Activated T-cell treated with anti-CD3 and anti-CD28 coated beads, Interleukin-2, amount 50 U/mL, for 72 hours (primary cell): ENCODE measurements around the gene LRRN3. TPM values are rescaled to one million over a fixed set of nuclear protein-coding genes. Genes with fewer than 3 reads are reported as not detected.
"Not testable (repeated sequence)": the region's sequence is repeated elsewhere in the genome, so short reads cannot be mapped to it uniquely, and the experiment has no call there.

ENCODE experiments used
- ATAC-seq, 2 donors: fragments of 150-1000 bp; cut with Tn5 transposase; replicated peaks in 1 of 2; 2 replicates each; pipeline ENCODE4 v1.10.0; 2021; ENCODE audit warnings: moderate library complexity in 2 of 2, mild to moderate bottlenecking in 1 of 2
- DNase-seq, 2 donors: peaks; one replicate each; pipeline ENCODE4 v3.0.0; 2021 to 2022; ENCODE audit warnings: mixed read lengths in 1 of 2
- H3K27ac Mint-ChIP-seq: one replicate; pipeline ENCODE4 v1.8.0; 2022; ENCODE audit warnings: mild to moderate bottlenecking, moderate library complexity, mixed read lengths
- H3K27me3 Mint-ChIP-seq: one replicate; pipeline ENCODE4 v1.8.0; 2022; ENCODE audit warnings: low read depth, mixed read lengths
- H3K36me3 Mint-ChIP-seq, 2 donors: one replicate each; pipeline ENCODE4 v1.8.0; 2022; ENCODE audit warnings: mixed read lengths in 2 of 2, mild to moderate bottlenecking in 1 of 2; ENCODE audit not compliant: insufficient read depth in 2 of 2
- H3K4me1 Mint-ChIP-seq: one replicate; pipeline ENCODE4 v1.8.0; 2022; ENCODE audit warnings: low read depth, mixed read lengths
- H3K4me3 Mint-ChIP-seq, 2 donors: one replicate each; pipeline ENCODE4 v1.8.0; 2022; ENCODE audit warnings: mild to moderate bottlenecking in 2 of 2, mixed read lengths in 2 of 2, moderate library complexity in 2 of 2
- H3K9me3 Mint-ChIP-seq, 2 donors: one replicate each; pipeline ENCODE4 v1.8.0; 2022; ENCODE audit warnings: mixed read lengths in 2 of 2
- total RNA-seq, 2 donors: library from RNA; stranded (reverse); gene quantifications; one replicate each; pipeline ENCODE4 v1.2.3, GENCODE V29; 2022

The LRRN3 gene
- total RNA-seq, 2 donors from 2014 or later: 15.3 to 24.0 TPM

- H3K27ac Mint-ChIP-seq: no peak overlapping the region
- H3K4me3 Mint-ChIP-seq: no peak overlapping the region
- peaks cover 20 to 32% of the 10 kb centered on the region in 2 donors for H3K36me3 Mint-ChIP-seq
- DNase-seq: no peak
- H3K27me3 Mint-ChIP-seq: no peaks in the 10 kb centered on the region
- peaks cover 13 to 21% of the 10 kb centered on the region in 2 donors for H3K9me3 Mint-ChIP-seq
- peaks cover 10% of the 10 kb centered on the region for H3K4me1 Mint-ChIP-seq
- ATAC-seq: no peak
Measured at GRCh38 chr7:111063166-111063565, 27.8 kb upstream of the LRRN3 start.

DNA sequence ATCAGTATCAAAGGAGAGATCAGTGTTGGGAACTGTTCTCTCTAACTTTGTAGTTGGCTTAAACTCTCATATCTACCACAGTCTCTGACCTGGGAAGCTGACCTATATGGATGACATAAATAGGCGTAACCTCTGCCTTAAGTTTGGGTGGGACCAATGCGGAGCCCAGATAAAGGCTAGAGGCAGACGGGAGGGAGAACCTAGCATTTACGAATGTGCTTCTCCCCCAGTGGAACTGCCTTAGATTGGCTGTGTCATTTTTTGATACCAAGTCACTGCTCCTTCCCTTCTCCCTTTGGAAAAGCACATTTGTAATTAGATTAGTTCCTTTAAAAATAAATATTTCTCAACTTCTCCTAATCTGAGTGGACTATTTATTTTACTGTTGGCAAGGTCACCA is 23.7 kb upstream of the LRRN3 start:
- H3K36me3 Mint-ChIP-seq: peaks cover 14 to 23% of the 10 kb centered on the region in 2 donors
- H3K9me3 Mint-ChIP-seq: peaks cover 8 to 15% of the 10 kb centered on the region in 2 donors
- peaks cover 32% of the 10 kb centered on the region for H3K4me1 Mint-ChIP-seq
- no peak overlapping the region for H3K4me3 Mint-ChIP-seq
- no peak for ATAC-seq
- no peak for DNase-seq
- no peaks in the 10 kb centered on the region for H3K27me3 Mint-ChIP-seq
- H3K27ac Mint-ChIP-seq: no peak overlapping the region

- DNase-seq (no peak), ATAC-seq (no peak)
- H3K4me1 Mint-ChIP-seq: peaks cover 37% of the 10 kb centered on the region
- H3K27ac Mint-ChIP-seq: no peak overlapping the region
- peaks cover 10 to 20% of the 10 kb centered on the region in 2 donors for H3K36me3 Mint-ChIP-seq
- H3K4me3 Mint-ChIP-seq: no peak overlapping the region
- H3K9me3 Mint-ChIP-seq: peaks cover 8 to 11% of the 10 kb centered on the region in 2 donors
- H3K27me3 Mint-ChIP-seq: no peaks in the 10 kb centered on the region
Measured at GRCh38 chr7:111067682-111068081, 23.2 kb upstream of the LRRN3 start.

DNA sequence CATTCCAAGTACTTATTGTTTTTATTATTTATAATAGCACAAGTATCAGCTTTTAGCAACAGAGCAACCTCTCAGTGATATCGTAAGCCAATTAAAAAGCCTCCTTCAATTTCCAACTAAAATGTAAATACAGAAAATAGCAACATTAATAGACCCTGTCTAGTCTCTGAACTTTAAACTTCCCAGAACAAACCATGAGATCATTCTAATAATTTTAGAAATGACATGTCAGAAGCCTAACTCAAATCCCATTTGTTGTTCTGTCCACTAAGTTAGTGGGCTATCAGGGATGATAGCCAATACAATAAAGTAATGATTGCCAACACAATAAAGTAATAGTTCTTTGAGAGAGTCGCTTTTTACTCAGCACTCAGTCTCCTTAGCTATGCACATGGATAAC is 22.3 kb upstream of the LRRN3 start:
- Mint-ChIP-seq H3K27me3 (no peaks in the 10 kb centered on the region), H3K4me3 (no peak overlapping the region), H3K9me3 (peaks cover 6 to 7% of the 10 kb centered on the region in 2 donors), H3K4me1 (peaks cover 46% of the 10 kb centered on the region), H3K36me3 (peaks cover 7 to 11% of the 10 kb centered on the region in 2 donors), H3K27ac (no peak overlapping the region)
- ATAC-seq (no peak), DNase-seq (no peak)

DNA sequence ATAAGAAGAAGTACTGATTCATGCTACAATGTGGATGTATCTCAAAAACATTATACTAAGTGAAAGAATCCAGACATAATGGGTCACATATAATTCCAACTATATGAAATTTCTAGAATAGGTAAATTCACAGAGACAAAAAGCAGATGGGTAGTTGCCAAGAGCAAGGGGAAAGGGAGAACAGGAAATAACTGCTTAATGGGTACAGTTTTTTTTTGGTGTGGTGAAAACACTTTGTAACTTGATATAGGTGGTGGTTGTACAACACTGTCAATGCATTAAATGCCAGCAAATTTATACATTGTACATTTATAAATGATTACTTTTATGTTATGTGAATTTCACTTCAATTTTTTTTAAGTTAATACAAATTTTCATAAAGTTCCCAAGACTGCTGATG is 19.4 kb upstream of the LRRN3 start:
- peaks cover 0 to 1% of the 10 kb centered on the region in 2 donors for H3K9me3 Mint-ChIP-seq
- H3K27me3 Mint-ChIP-seq: no peaks in the 10 kb centered on the region
- peaks cover 74% of the 10 kb centered on the region for H3K4me1 Mint-ChIP-seq

DNA sequence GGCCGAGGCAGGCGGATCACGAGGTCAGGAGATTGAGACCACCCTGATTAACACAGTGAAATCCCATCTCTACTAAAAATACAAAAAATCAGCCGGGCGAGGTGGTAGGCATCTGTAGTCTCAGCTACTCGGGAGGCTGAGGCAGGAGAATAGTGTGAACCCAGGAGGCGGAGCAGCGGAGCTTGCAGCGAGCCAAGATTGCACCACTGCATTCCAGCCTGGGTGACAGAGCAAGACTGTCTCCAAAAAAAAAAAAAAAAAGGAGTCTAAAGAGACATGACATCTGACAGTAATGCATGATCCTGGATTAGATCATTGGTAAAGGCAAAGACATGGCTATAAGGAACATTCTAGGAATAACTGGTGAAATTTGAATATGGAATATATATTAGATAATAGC is 18.3 kb upstream of the LRRN3 start:
- DNase-seq, H3K4me3 Mint-ChIP-seq, H3K27me3 Mint-ChIP-seq, H3K9me3 Mint-ChIP-seq, ATAC-seq, H3K27ac Mint-ChIP-seq, H3K36me3 Mint-ChIP-seq: not testable (repeated sequence)
- peaks cover 80% of the 10 kb centered on the region for H3K4me1 Mint-ChIP-seq

More for the DNA sequence above, 19.4 kb upstream of the LRRN3 start:
- ATAC-seq (no peak), DNase-seq (no peak)
- Mint-ChIP-seq H3K27ac (peak overlapping the region; percentile 23), H3K36me3 (no peaks in the 10 kb centered on the region), H3K4me3 (no peak overlapping the region)

- no peaks in the 10 kb centered on the region for H3K36me3 Mint-ChIP-seq
- peaks cover 0 to 1% of the 10 kb centered on the region in 2 donors for H3K9me3 Mint-ChIP-seq
- no peak for DNase-seq
- no peaks in the 10 kb centered on the region for H3K27me3 Mint-ChIP-seq
- H3K4me3 Mint-ChIP-seq: peak overlapping the region; percentile 50 to 87
- peak; percentile 16 to 34 for ATAC-seq
- H3K27ac Mint-ChIP-seq: peak overlapping the region; percentile 60
- H3K4me1 Mint-ChIP-seq: peaks cover 80% of the 10 kb centered on the region
Measured at GRCh38 chr7:111074071-111074747, 16.7 kb upstream of the LRRN3 start.

GRCh38 chr7:111074748-111075146 is 16.2 kb upstream of the LRRN3 start:
- peaks cover 75% of the 10 kb centered on the region for H3K4me1 Mint-ChIP-seq
- DNase-seq (no peak), ATAC-seq (no peak)
- H3K9me3 Mint-ChIP-seq: peaks cover 0 to 1% of the 10 kb centered on the region in 2 donors
- H3K27ac Mint-ChIP-seq: peak overlapping the region; percentile 60
- peak overlapping the region; percentile 20 to 87 for H3K4me3 Mint-ChIP-seq
- no peaks in the 10 kb centered on the region for H3K27me3 Mint-ChIP-seq
- no peaks in the 10 kb centered on the region for H3K36me3 Mint-ChIP-seq

DNA sequence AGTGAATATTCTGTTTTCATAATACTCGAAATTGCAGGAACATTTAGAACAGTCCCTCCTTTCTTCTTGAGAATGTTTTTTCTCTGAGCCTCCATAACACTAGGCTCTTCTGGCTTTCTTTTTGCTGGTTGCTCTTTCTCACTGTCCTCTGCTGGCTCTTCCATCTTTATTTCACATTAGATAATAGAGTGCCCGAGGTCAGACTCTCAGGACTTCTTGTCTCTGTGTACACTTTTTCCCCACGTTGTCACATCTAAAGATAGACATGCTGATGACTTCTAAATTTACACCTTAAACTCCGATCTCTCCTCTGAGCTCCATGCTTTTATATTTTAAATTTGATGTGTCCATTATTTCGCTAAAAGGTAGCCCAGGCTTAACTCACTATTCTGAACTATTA is 15.4 kb upstream of the LRRN3 start:
- Mint-ChIP-seq H3K9me3 (peaks cover 0 to 1% of the 10 kb centered on the region in 2 donors), H3K27me3 (no peaks in the 10 kb centered on the region), H3K27ac (peak overlapping the region; percentile 92), H3K4me3 (peak overlapping the region; percentile 48 to 68), H3K36me3 (no peaks in the 10 kb centered on the region), H3K4me1 (peaks cover 69% of the 10 kb centered on the region)
- ATAC-seq: no peak
- DNase-seq: no peak

DNA sequence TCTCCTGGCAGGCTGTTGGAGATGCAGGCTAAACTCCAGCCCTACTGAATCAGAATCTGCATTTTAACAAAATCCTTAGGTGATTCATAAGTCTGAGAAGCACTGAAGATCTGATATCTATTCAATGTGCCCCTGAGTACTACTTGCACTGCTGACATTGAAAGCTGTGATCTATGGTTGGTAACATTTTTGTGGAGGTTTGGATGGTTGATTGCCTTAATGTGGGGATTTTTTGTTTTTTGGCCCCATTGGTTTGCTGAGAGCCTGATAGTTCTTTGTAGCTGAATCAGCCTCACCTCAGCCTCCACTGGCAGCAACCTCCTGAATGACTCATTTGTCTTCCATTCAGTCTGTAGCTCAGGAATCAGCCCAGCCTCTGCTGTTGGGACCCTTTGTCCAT is 14.7 kb upstream of the LRRN3 start:
- H3K4me3 Mint-ChIP-seq: peak overlapping the region; percentile 48 to 68
- ATAC-seq (peak; percentile 88 to 90), DNase-seq (peak; percentile 55 to 63)
- H3K27ac Mint-ChIP-seq: peak overlapping the region; percentile 92
- H3K27me3 Mint-ChIP-seq: no peaks in the 10 kb centered on the region
- peaks cover 71% of the 10 kb centered on the region for H3K4me1 Mint-ChIP-seq
- peaks cover 0 to 1% of the 10 kb centered on the region in 2 donors for H3K9me3 Mint-ChIP-seq
- no peaks in the 10 kb centered on the region for H3K36me3 Mint-ChIP-seq

- Mint-ChIP-seq H3K27ac (peak overlapping the region; percentile 92), H3K36me3 (no peaks in the 10 kb centered on the region), H3K4me1 (peaks cover 74% of the 10 kb centered on the region), H3K9me3 (peaks cover 0 to 1% of the 10 kb centered on the region in 2 donors), H3K27me3 (no peaks in the 10 kb centered on the region), H3K4me3 (peak overlapping the region; percentile 10 to 68)
- no peak for ATAC-seq
- no peak for DNase-seq
Measured at GRCh38 chr7:111077001-111077400, 13.9 kb upstream of the LRRN3 start.

DNA sequence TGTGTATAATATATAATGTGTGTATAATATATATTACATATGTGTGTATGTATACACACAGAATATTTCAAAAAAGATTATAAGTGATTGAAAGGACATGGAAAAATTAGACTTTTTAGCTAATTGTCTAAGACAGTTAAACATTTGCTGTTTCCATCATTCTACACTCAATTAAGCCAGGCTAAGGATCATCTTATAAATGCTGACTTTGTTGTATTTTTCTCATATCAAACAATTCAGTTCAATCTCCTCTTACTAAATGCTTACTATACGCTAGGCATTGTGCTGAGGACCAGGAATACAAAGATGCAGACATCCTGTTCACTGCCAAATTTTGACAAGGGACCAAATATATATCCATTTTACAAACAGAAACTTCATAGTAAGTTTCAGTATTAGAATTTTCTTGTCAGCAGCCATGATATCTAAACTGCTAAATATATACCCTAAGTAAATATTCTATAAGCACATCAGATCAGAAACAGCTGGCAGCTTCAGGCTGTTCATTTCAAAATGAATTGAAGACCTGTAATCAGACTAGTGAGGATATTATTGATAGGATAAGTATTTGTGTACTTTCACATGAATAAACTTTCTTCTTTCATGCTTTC is 10.3 kb upstream of the LRRN3 start:
- Mint-ChIP-seq H3K9me3 (peaks cover 2% of the 10 kb centered on the region in 2 donors), H3K27me3 (no peaks in the 10 kb centered on the region), H3K4me1 (peaks cover 76% of the 10 kb centered on the region), H3K27ac (peak overlapping the region; percentile 72), H3K36me3 (peaks cover 0 to 2% of the 10 kb centered on the region in 2 donors), H3K4me3 (peak overlapping the region; percentile 16 to 19)
- DNase-seq: no peak
- no peak for ATAC-seq

GRCh38 chr7:111081546-111082267 is 9.2 kb upstream of the LRRN3 start:
- peak overlapping the region; percentile 50 to 58 for H3K4me3 Mint-ChIP-seq
- H3K27ac Mint-ChIP-seq: peak overlapping the region; percentile 72
- H3K27me3 Mint-ChIP-seq: no peaks in the 10 kb centered on the region
- ATAC-seq: peak; percentile 45 to 55
- no peak for DNase-seq
- peaks cover 2% of the 10 kb centered on the region in 2 donors for H3K9me3 Mint-ChIP-seq
- H3K4me1 Mint-ChIP-seq: peaks cover 76% of the 10 kb centered on the region
- H3K36me3 Mint-ChIP-seq: peaks cover 0 to 2% of the 10 kb centered on the region in 2 donors
